ENCODE measurements around the gene LILRB3.
"Not testable (repeated sequence)": the region's sequence is repeated elsewhere in the genome, so short reads cannot be mapped to it uniquely, and the experiment has no call there.

Gene LILRB3

DNA sequence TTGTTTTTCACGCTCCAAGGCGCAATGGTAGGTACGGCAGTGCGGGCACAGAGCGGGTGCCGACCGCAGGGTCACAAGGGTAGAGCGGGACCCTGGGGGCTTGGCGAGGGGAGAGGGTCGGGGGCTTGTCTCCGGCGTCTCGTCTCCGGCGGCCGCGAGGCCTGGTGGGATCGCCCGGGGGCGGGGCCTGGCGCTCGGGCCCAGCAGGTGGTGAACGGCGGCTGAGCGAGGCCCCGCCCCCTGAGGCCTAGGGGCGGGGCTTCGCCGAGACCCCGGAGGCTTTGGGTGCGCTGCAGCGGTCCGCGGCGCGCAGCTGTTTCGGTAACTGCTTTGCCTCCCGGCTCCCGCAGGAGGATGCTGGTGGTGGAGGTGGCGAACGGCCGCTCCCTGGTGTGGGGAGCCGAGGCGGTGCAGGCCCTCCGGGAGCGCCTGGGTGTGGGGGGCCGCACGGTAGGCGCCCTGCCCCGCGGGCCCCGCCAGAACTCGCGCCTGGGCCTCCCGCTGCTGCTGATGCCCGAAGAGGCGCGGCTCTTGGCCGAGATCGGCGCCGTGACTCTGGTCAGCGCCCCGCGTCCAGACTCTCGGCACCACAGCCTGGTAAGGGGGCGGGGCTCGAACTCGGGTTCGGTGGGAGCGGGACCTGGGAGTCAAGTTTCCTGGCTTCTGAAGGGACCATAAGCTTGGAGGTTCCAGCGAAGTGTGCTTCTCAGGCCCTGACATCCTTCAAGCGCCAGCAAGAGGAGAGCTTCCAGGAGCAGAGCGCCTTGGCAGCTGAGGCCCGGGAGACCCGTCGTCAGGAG lies 31.6 kb downstream of the LILRB3 start, which contains the start of gene TSEN34:
Gene TSEN34 (plus strand): TSS at position 298 of the 800 bp plus-strand sequence. CDS start 57 bp downstream, at position 355.
- DNase-seq: peak in 46 of 56 donors; percentile 50 to 96 (median 91)

DNA sequence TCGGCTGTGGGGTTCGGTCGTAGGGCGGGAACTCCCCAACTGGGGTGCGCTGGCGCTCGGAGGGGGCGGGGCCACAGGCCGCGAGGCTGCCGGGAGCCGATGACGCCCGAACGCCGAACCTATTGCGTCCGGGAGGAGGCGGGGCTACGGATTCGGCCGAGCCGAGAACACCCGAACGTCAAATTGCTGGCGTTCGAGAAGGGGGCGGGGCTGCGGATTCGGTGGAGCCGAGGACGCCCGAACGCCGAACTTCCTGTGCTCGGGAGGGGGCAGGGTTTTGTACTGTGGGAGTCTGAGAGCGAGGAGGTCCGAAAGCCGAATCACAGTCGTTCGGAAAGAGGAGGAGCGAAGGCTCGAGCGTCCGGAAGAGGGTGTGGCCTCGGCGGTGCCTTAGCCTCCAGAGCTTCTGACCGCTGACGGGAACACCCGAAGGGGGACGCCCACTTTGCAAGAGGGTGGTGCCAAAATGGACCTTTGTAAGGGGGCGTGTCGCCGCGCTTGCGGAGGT lies 32.2 kb downstream of the LILRB3 start:
- DNase-seq: peak; percentile 87 to 100 (median 100)

DNA sequence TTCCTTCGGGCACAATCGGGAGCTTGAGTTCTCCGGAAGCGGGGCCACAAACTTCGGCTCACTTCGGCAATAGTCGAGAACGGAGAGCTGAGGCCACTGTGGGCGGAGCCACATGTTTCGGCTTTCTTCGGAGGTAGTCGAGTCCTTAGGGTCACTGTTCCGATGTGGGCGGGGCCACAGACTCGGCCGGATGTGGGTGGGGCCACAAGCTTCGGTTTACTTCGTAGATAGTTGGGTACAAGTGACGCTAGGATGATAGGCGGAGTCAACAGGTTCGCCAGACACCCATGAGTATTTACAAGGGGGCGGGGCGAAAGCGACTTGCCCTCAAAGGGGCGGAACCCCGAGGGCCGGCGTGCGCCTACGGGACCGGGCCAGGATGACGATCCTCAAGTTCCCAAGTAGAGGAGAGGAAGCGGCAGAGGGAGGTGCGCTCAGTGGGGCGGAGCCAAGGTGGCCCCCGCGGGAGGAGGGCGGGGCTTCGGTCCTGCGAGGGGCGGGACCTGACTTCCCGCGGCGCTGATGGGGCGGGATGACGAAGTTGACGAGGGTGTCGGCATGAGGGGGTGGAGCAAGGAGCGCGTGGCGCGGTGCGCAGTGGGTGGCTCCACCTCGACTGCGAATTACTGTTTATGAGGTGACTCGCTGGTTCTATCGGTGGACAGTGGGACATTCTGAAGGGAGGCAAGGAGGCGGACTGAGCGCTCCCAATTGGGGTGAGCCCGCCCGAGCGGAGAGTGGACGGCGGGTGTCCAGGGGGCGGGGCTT lies 32.9 kb downstream of the LILRB3 start:
- peak; percentile 98 to 100 (median 100) for DNase-seq

GRCh38 chr19:54189145-54189734 lies 33.6 kb downstream of the LILRB3 start, which contains the start of gene MBOAT7:
MBOAT7 (minus strand) TSS chr19:54189580; CDS start chr19:54188508, 1,072 bp downstream.
- DNase-seq: peak in 3 of 56 donors; percentile 52 to 71 (median 68)

- peak in 10 of 56 donors; percentile 5 to 42 (median 20) for DNase-seq
Observed at GRCh38 chr19:54188215-54188871, 34.5 kb downstream of the LILRB3 start.

- DNase-seq: no peak
Observed at GRCh38 chr19:54186934-54187381, 35.8 kb downstream of the LILRB3 start.

GRCh38 chr19:54186351-54186750 lies 36.5 kb downstream of the LILRB3 start:
- no peak for DNase-seq

- no peak for DNase-seq
Observed at GRCh38 chr19:54183431-54183830, 39.4 kb downstream of the LILRB3 start.

DNA sequence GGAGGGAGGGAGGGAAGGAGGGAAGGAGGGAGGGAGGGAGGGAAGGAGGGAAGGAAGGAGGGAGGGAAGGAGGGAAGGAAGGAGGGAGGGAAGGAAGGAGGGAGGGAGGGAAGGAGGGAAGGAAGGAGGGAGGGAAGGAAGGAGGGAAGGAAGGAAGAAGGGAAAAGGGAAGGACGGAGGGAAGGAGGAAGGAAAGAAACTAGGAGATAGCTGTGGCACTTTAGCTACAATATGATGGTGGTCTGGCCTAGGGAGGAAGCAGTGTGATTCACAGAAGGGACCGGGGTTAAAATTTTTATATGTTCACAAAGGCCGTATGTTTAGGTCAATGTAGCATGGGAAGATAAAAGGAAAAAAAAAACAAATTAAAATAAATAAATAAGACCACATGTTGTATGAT lies 40.9 kb downstream of the LILRB3 start:
- not testable (repeated sequence) for DNase-seq

DNA sequence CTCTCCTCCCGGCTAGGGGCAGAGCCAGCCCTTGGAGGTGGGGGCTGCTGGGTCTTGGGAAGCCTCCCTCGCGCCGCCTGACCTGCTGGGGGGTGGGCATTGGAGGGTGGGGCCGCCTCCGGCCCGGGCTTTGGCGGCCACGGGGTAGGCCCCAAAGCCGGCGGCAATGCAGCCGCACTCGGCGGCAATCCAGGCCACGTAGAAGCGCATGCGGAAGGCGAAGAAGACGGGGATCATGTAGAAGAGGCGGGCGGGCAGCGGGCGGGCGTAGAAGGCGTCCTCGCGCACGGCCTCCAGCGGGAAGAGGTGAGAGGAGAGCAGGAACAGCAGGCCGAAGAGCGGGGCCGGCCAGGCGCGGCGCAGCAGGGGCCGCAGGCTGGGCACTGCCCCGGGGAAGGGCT lies 42.1 kb downstream of the LILRB3 start:
- no peak for DNase-seq

GRCh38 chr19:54179921-54180461 lies 42.8 kb downstream of the LILRB3 start:
- peak in 44 of 56 donors; percentile 3 to 83 (median 54) for DNase-seq

DNA sequence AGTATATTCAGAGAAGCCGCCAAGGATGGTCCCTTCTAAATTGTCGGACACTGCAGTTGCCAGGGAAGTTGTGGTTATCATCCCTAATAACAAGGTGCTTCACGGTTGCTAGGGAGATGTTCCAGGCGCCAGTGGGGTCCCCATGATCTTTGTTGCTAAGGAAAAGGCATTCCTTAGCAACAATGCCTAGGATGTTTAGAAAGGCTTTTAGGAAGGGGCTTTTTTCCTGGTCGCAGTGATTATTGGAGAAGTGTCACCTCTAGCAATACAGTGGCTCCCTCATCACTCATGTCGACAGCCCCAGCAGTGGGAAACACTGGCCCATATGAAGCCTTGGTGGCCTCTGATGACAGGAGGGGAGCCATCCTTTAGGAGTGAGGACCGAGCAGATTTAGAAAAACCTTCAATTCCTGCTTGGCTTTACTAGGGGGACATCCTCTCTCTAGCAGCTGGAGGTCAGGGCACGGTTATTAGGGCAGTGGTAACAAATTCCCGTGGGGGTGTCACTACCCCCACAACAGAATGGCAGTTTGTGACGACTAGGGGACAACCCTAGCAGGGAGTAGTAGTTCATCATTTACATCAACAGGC lies 43.5 kb downstream of the LILRB3 start:
- DNase-seq: peak in 2 of 56 donors; percentile 6 to 23

DNA sequence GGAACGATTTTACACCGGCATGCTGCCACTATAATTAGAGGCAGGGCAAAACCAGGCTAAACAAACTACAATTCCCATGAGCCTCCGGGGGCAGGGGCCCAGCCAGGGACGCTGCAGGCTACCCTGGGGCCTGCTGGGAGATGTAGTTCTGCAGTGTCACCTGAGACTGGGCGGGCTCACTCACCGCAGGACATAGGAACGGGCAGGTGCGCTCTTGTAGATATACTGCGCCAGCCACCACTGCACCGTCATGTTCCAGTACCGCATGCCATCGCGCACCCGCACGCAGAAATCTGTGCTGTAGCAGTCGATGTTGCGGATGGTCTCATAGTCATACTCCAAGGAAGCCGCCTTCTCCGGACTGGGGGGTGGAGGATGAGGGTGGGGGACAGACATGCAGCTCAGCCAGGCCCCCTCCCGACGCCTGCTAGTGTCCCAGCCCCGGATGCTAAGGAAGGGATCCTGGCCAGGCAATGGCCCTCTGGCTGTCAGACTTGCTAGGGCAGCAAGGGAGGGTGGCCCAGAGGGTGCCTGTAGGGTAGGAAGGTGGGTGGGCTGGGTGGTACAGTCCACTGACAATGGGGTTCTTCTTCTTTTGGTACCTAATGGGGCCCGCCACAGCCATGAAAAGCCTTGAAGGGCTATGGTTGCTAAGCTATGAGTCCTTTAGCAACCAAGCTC lies 44.1 kb downstream of the LILRB3 start:
- DNase-seq: peak in 28 of 56 donors; percentile 5 to 67 (median 20)

GRCh38 chr19:54173951-54174834 lies 48.6 kb downstream of the LILRB3 start:
- DNase-seq: no peak

GRCh38 chr19:54173359-54173699 lies 49.5 kb downstream of the LILRB3 start:
- no peak for DNase-seq

DNA sequence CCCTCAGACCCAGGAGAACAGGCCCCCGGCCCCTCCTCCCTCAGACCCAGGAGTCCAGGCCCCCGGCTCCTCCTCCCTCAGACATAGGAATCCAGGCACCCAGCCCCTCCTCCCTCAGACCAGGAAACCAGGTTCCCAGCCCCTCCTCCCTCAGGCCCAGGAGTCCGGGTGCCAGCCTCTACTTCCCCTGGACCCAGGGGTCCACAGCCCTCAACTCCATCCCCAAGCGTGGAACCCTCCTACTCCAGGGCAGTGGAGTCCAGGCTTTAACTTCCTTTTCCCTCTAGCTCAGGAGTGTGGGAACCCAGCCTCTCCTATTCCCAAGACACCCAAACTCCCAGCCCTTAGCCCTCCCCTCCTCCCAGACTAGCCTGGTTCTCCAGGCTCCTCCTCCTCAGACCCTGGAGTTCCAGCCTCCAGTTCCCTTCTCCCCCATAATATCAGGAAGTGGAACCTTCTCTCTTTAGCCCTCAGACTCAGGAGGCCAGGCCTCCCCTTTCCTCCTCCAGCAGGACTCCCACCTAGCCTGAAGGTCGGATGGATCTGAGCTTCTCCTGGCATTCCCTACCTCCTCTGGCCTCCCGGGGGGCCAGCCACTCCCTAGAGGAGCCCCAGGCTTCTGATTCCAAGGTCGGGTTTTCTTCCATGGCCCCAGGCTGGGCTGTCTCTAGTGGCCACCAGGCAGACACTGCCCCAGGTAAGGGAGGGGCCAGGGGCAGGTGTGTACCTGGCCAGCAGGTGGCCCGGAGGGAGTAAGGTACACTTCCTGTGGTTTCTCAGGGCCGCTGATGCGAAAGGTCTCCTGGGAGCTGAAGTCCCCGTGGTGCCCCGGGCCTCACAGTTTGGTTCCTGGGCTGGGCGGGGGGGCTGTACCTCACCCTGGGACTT lies 50.1 kb downstream of the LILRB3 start, which contains the start of gene TMC4:
Gene TMC4 (minus strand): TSS at position 690 of the 888 bp plus-strand sequence. CDS start 43 bp downstream, at position 647.
- DNase-seq: no peak

GRCh38 chr19:54171736-54172431 lies 50.9 kb downstream of the LILRB3 start:
- not testable (repeated sequence) for DNase-seq

Measured in nucleus accumbens (tissue), 56 donors.